Mucosa of descending colon (tissue), 3 donors: ENCODE measurements around the gene BLTP3B. TPM values are rescaled to one million over a fixed set of nuclear protein-coding genes. Genes with fewer than 3 reads are reported as not detected.

Experiments
- ATAC-seq: fragments of 200-7000 bp; cut with Tn5 transposase; one replicate; pipeline ENCODE4 v1.9.1; 2020; ENCODE audit warnings: mild to moderate bottlenecking, moderate library complexity
- DNase-seq, 3 donors: peaks; one replicate each; pipeline ENCODE4 v3.0.0-alpha.2; 2020
- H3K36me3 ChIP-seq: fragments of 200-600 bp; one replicate; pipeline ENCODE4 v1.8.0; 2021; ENCODE audit warnings: low read depth, mild to moderate bottlenecking
- H3K4me1 ChIP-seq: fragments of 200-600 bp; one replicate; pipeline ENCODE4 v1.8.0; 2021; ENCODE audit warnings: low read depth, mild to moderate bottlenecking
- H3K4me3 ChIP-seq: fragments of 200-600 bp; one replicate; pipeline ENCODE4 v1.8.0; 2021; ENCODE audit warnings: mild to moderate bottlenecking
- H3K9me3 ChIP-seq: fragments of 200-600 bp; one replicate; pipeline ENCODE4 v1.8.0; 2021; ENCODE audit warnings: mild to moderate bottlenecking
- CTCF ChIP-seq: fragments of 200-600 bp; IDR thresholded peaks from one replicate; pipeline ENCODE4 v1.8.0; 2022; ENCODE audit warnings: antibody characterized with exemption, mild to moderate bottlenecking
- intact Hi-C, 2 donors: fragments of 100-400 bp; cut with DNase I in 1 of 2; cut with micrococcal nuclease in 1 of 2; formaldehyde crosslinking; loops; one replicate each; pipeline versions ENCODE4 v1.11.0 to v1.11.1; 2022; cut with DNase I, micrococcal nuclease
- total RNA-seq, 3 donors: library from RNA; stranded (reverse); fragmentation: NEBNext Ultra II Directional in 2 of 3; extraction: Animal tissue kit (Norgen Biotek cat#: 25700) in 2 of 3; gene quantifications; one replicate each; pipeline versions ENCODE4 v1.2.1 to v1.2.4, GENCODE V29; 2021 to 2023
- donor health status: DM: no; HTN: no; CAD: no; lungs with moderate emphysema.
- donor health status: DM: no; HTN: no; CAD: no.
- donor health status: DM: no; HTN: yes; CAD: no.

The BLTP3B gene
- total RNA-seq, 3 donors from 2014 or later = 20.6 to 29.7 (median 25.0) TPM

DNA sequence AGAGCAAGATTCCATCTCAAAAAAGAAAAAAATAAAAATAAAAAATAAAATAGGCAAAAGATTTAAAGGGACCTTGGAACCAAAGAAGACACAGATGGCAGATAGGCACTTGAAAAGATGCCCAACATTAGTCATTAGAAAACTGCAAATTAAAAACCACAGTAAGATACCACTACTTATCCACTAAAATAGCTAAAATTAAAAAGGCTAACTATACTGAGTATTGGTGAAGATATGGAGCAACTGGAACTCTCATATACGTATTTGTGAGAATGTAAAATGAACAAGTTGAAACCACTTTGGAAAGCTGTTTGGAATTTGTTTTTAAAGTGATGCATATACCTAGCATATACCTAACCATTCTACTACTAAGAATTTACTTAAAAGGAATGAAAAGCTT lies 22.3 kb downstream of the BLTP3B start:
- H3K36me3 ChIP-seq = no peaks in the 10 kb centered on the region
- H3K4me3 ChIP-seq = no peak overlapping the region
- intact Hi-C loops = no loop called here
- no peak for DNase-seq
- H3K4me1 ChIP-seq = no peaks in the 10 kb centered on the region
- H3K9me3 ChIP-seq = peaks cover 11% of the 10 kb centered on the region
- ATAC-seq = no peak
- no peak for TF ChIP-seq CTCF

- ATAC-seq = no peak
- H3K4me3 ChIP-seq = no peak overlapping the region
- no peaks in the 10 kb centered on the region for H3K4me1 ChIP-seq
- DNase-seq = no peak
- peaks cover 3% of the 10 kb centered on the region for H3K9me3 ChIP-seq
- H3K36me3 ChIP-seq = no peaks in the 10 kb centered on the region
- no peak for TF ChIP-seq CTCF
- intact Hi-C loops = no loop called here
Measured at GRCh38 chr12:100115291-100115690, 27.4 kb downstream of the BLTP3B start.

DNA sequence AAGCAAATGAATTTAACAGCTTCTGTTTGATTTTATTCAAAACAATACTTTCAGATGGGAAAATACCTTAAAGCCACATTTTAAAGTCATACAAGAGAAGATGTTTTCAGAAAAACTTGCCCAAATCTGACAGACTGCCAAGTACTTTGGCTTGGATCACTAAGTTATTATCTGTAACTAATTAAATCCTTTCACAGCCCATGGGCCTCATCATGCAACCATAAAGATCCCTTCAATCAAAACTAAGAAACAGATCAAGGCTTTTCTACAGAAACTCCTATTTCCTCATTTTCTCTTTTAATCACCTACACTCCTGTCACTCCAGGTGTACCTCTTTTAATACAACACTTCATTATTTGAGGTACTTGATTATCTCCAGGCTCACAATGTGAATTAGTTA lies 28.1 kb downstream of the BLTP3B start:
- ATAC-seq (no peak), DNase-seq (no peak)
- Histone ChIP-seq H3K4me3 (no peak overlapping the region), H3K36me3 (no peaks in the 10 kb centered on the region), H3K4me1 (no peaks in the 10 kb centered on the region), H3K9me3 (no peaks in the 10 kb centered on the region)
- intact Hi-C loops = no loop called here
- no peak for TF ChIP-seq CTCF

- ATAC-seq = no peak
- Histone ChIP-seq H3K9me3 (no peaks in the 10 kb centered on the region), H3K4me3 (no peak overlapping the region), H3K36me3 (no peaks in the 10 kb centered on the region), H3K4me1 (no peaks in the 10 kb centered on the region)
- no peak for DNase-seq
- TF ChIP-seq CTCF = no peak
- intact Hi-C loops = no loop called here
Measured at GRCh38 chr12:100110276-100110675, 32.4 kb downstream of the BLTP3B start.

GRCh38 chr12:100106861-100107260 lies 35.8 kb downstream of the BLTP3B start:
- intact Hi-C loops = no loop called here

More at GRCh38 chr12:100106861-100107260, 35.8 kb downstream of the BLTP3B start:
- Histone ChIP-seq H3K4me3 (no peak overlapping the region), H3K36me3 (no peaks in the 10 kb centered on the region), H3K4me1 (no peaks in the 10 kb centered on the region), H3K9me3 (no peaks in the 10 kb centered on the region)
- no peak for TF ChIP-seq CTCF
- DNase-seq (no peak), ATAC-seq (no peak)
